ENCODE data around the gene ANO7. TPM values are rescaled to one million over a fixed set of nuclear protein-coding genes. Genes with fewer than 3 reads are reported as not detected.

The ANO7 gene
- total RNA-seq, 2 experiments from 2014 or later = 0.16 to 0.46 TPM

DNA sequence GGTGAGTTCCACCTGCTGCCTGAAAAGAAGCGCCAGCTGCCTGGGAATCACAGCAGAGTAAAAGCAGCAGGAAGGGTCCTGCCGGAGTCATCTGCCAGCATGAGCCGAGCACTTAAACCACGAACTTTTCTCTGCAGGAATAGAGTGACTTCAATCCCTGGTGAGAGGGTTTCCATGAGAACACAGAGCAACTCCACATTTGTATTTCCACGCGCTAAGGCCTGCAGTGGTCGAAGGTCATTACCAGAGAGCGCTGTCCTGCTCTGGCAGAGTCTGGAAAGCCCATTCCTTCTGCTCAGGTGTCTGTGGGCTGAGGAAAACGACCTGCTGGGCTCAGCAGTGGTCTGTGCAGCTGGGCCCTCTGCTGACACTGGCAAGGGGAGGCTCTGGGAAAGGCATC is 45.9 kb upstream of the ANO7 start:
- peaks cover 51% of the 10 kb centered on the region for H3K36me3 ChIP-seq (ENCODE audit: insufficient read depth, low read length)
- no peaks in the 10 kb centered on the region for H3K9me2 ChIP-seq (ENCODE audit: insufficient read depth, low read length)
- H4K20me1 ChIP-seq (ENCODE audit: insufficient read depth, low read length) = peaks cover 5% of the 10 kb centered on the region; the same call in 1 of the 2 replicates
- TF ChIP-seq, protein P1, sequence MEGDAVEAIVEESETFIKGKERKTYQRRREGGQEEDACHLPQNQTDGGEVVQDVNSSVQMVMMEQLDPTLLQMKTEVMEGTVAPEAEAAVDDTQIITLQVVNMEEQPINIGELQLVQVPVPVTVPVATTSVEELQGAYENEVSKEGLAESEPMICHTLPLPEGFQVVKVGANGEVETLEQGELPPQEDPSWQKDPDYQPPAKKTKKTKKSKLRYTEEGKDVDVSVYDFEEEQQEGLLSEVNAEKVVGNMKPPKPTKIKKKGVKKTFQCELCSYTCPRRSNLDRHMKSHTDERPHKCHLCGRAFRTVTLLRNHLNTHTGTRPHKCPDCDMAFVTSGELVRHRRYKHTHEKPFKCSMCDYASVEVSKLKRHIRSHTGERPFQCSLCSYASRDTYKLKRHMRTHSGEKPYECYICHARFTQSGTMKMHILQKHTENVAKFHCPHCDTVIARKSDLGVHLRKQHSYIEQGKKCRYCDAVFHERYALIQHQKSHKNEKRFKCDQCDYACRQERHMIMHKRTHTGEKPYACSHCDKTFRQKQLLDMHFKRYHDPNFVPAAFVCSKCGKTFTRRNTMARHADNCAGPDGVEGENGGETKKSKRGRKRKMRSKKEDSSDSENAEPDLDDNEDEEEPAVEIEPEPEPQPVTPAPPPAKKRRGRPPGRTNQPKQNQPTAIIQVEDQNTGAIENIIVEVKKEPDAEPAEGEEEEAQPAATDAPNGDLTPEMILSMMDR (conservative IDR thresholded peaks at IDR 0.05; ENCODE audit: low read length) = no peak
- TF ChIP-seq EZH2phosphoT487 (IDR thresholded peaks at IDR 0.05; ENCODE audit: borderline replicate concordance, low read depth, low read length) = no peak
- intact Hi-C loops (cut with micrococcal nuclease; ENCODE audit: unreplicated experiment) = loop anchor here (10.0 kb wide), 1 partner anchor 742 kb away; no protein-coding TSS in a partner anchor
- CTCF ChIA-PET (ENCODE audit: unreplicated experiment) = interaction anchor here (0.7 kb wide), 1 partner anchor 37 kb away, joined by 3 read pairs; no protein-coding TSS in a partner anchor
- H3K4me1 ChIP-seq (ENCODE audit: insufficient read depth, low read length, poor library complexity, severe bottlenecking) = peaks cover 13% of the 10 kb centered on the region
- no peak overlapping the region for H2AFZ ChIP-seq (ENCODE audit: low read length)
- no peaks in the 10 kb centered on the region for H3K9me3 ChIP-seq (ENCODE audit: low read length)
- POLR2A ChIA-PET = interaction anchor here (0.5 to 0.7 kb wide), 2 partner anchors 11 to 66 kb away, joined by 3 read pairs; no protein-coding TSS in a partner anchor
- no TSS peak for BruUV-seq (replicated peaks)
- peaks cover 17% of the 10 kb centered on the region; the same call in 1 of the 2 replicates for H3K79me2 ChIP-seq (ENCODE audit: insufficient read depth, low read depth, low read length)
- H3K4me3 ChIP-seq (ENCODE audit: low read depth, low read length, poor library complexity, severe bottlenecking) = no peak overlapping the region
- no peak for DNase-seq (ENCODE audit: low spot score)
- H3K27ac ChIP-seq (ENCODE audit: low read depth, low read length, poor library complexity, severe bottlenecking) = no peak overlapping the region
- no peak overlapping the region for H3K4me2 ChIP-seq (ENCODE audit: low read length)

DNA sequence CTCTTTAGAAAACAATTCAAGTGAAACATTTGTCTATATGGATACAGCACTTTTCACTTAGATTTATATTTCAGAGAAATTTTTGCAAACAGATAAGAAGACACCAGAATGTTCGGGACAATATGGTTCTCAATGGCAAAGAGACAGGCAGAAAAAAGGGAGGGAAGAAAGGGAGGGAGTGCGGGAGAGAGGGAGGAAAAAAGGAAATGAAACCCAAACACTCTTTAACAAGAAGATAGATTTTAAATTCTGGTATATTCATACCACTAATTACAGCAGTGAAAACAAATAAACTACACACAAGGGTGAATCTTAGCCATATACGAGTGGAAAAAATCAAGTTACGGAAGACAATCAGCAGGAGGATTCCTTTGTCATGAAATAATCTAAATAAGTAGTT is 42.2 kb upstream of the ANO7 start:
- H3K9me3 ChIP-seq (ENCODE audit: low read length) = no peaks in the 10 kb centered on the region
- H3K4me1 ChIP-seq (ENCODE audit: insufficient read depth, low read length, poor library complexity, severe bottlenecking) = peaks cover 28% of the 10 kb centered on the region
- H2AFZ ChIP-seq (ENCODE audit: low read length) = no peak overlapping the region
- no peak for DNase-seq (ENCODE audit: low spot score)
- peaks cover 9% of the 10 kb centered on the region for H4K20me1 ChIP-seq (ENCODE audit: insufficient read depth, low read length)
- ChIA-PET POLR2A (interaction anchor here (0.6 kb wide), 1 partner anchor 172 kb away, joined by 3 read pairs; no protein-coding TSS in a partner anchor), CTCF (ENCODE audit: unreplicated experiment) (no interaction called here)
- H3K4me2 ChIP-seq (ENCODE audit: low read length) = peak overlapping the region; percentile 52; the same call in 1 of the 2 replicates
- no peaks in the 10 kb centered on the region for H3K9me2 ChIP-seq (ENCODE audit: insufficient read depth, low read length)
- intact Hi-C loops (cut with micrococcal nuclease; ENCODE audit: unreplicated experiment) = loop anchor here (10.0 kb wide), 1 partner anchor 739 kb away; no protein-coding TSS in a partner anchor
- no peak overlapping the region for H3K27ac ChIP-seq (ENCODE audit: low read depth, low read length, poor library complexity, severe bottlenecking)
- no peak overlapping the region for H3K4me3 ChIP-seq (ENCODE audit: low read depth, low read length, poor library complexity, severe bottlenecking)
- TF ChIP-seq EZH2phosphoT487 (IDR thresholded peaks at IDR 0.05; ENCODE audit: borderline replicate concordance, low read depth, low read length) = no peak
- TF ChIP-seq, protein P1 (conservative IDR thresholded peaks at IDR 0.05; ENCODE audit: low read length) = no peak
- no TSS peak for BruUV-seq (replicated peaks)
- peaks cover 31% of the 10 kb centered on the region; the same call in 1 of the 2 replicates for H3K79me2 ChIP-seq (ENCODE audit: insufficient read depth, low read depth, low read length)
- H3K36me3 ChIP-seq (ENCODE audit: insufficient read depth, low read length) = peaks cover 20% of the 10 kb centered on the region; the same call in 1 of the 2 replicates

DNA sequence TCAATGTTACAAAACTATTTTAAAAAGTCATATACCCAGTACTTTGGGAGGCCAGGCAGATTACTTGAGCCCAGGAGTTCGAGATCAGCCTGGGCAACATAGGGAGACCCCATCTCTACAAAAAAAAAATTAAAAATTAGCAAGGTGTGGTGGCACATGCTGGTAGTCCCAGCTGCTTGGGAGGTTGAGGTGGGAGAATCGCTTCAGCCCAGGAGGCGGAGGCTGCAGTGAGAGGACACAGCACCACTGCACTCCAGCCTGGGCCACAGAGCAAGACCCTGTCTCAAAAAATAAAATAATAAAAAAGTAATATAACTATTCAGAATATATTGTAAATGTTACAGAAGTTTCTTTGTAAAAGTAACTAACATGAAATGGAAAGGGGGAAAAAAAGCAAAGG is 41.1 kb upstream of the ANO7 start:
- POLR2A ChIA-PET = interaction anchor here (0.6 kb wide), 1 partner anchor 43 kb away, joined by 3 read pairs; no protein-coding TSS in a partner anchor
- Histone ChIP-seq H3K4me3 (ENCODE audit: low read depth, low read length, poor library complexity, severe bottlenecking) (no peak overlapping the region), H3K4me1 (ENCODE audit: insufficient read depth, low read length, poor library complexity, severe bottlenecking) (peaks cover 37% of the 10 kb centered on the region), H3K36me3 (ENCODE audit: insufficient read depth, low read length) (peaks cover 17% of the 10 kb centered on the region; the same call in 1 of the 2 replicates), H3K4me2 (ENCODE audit: low read length) (peak overlapping the region; percentile 52; the same call in 1 of the 2 replicates), H3K79me2 (ENCODE audit: insufficient read depth, low read depth, low read length) (peaks cover 40% of the 10 kb centered on the region; the same call in 1 of the 2 replicates), H3K27ac (ENCODE audit: low read depth, low read length, poor library complexity, severe bottlenecking) (no peak overlapping the region), H2AFZ (ENCODE audit: low read length) (no peak overlapping the region), H3K9me2 (ENCODE audit: insufficient read depth, low read length) (no peaks in the 10 kb centered on the region), H3K9me3 (ENCODE audit: low read length) (no peaks in the 10 kb centered on the region), H4K20me1 (ENCODE audit: insufficient read depth, low read length) (peaks cover 16% of the 10 kb centered on the region)
- no peak for TF ChIP-seq EZH2phosphoT487 (IDR thresholded peaks at IDR 0.05; ENCODE audit: borderline replicate concordance, low read depth, low read length)
- TF ChIP-seq, protein P1 (conservative IDR thresholded peaks at IDR 0.05; ENCODE audit: low read length) = no peak
- BruUV-seq (replicated peaks) = no TSS peak
- intact Hi-C loops (cut with micrococcal nuclease; ENCODE audit: unreplicated experiment) = loop anchor here (10.0 kb wide), 1 partner anchor 737 kb away; no protein-coding TSS in a partner anchor
- no peak for DNase-seq (ENCODE audit: low spot score)
- CTCF ChIA-PET (ENCODE audit: unreplicated experiment) = no interaction called here
